Panc1 (cell line): Measurements from ENCODE around the gene NRGN. TPM values are rescaled to one million over a fixed set of nuclear protein-coding genes. Genes with fewer than 3 reads are reported as not detected.

Experiments
- ATAC-seq: fragments of 200-7000 bp; cut with Tn5 transposase; 2 replicates; pipeline ENCODE4 v1.9.1; 2020; ENCODE audit warnings: mild to moderate bottlenecking, moderate library complexity
- BruUV-seq: library from RNA; stranded (reverse); fragments of 400-500 nt; replicated peaks from 2 replicates; lab custom pipeline; 2021; lab: Mats Ljungman, UMichigan
- CTCF ChIA-PET: fragments of 300-600 bp; sonication (Branson Sonifier 250); formaldehyde crosslinking; loops from one replicate; lab custom pipeline; 2022; ENCODE audit warnings: antibody characterized with exemption; lab: Charles Lee
- POLR2A ChIA-PET: fragments of 300-600 bp; sonication (Branson Sonifier 250); formaldehyde crosslinking; loops from one replicate; lab custom pipeline; 2022; ENCODE audit warnings: antibody characterized with exemption; lab: Charles Lee
- DNase-seq: peaks from one replicate; pipeline ENCODE4 v3.0.0-alpha.2; 2010; ENCODE audit warnings: low read depth, low spot score
- H3K27ac ChIP-seq: 2 replicates; pipeline ENCODE4 v1.5.1; 2011; ENCODE audit warnings: mild to moderate bottlenecking, low read length, inconsistent platforms
- H3K27me3 ChIP-seq: fragments of 200-500 bp; sonication (Bioruptor generic); 2 replicates; pipeline ENCODE4 v1.6.0; 2014; ENCODE audit warnings: low read length, inconsistent platforms; ENCODE audit not compliant: control insufficient read depth, insufficient read depth
- H3K36me3 ChIP-seq: fragments of 200-500 bp; sonication (Bioruptor generic); 2 replicates; pipeline ENCODE4 v1.5.1; 2014; ENCODE audit warnings: inconsistent platforms, mild to moderate bottlenecking, low read length, moderate library complexity; ENCODE audit not compliant: control insufficient read depth, insufficient read depth
- H3K4me1 ChIP-seq: 2 replicates; pipeline ENCODE4 v1.5.1; 2011; ENCODE audit warnings: inconsistent platforms, mild to moderate bottlenecking, low read length, moderate library complexity; ENCODE audit not compliant: control insufficient read depth, insufficient read depth
- H3K4me3 ChIP-seq, 2 experiments: 2 replicates each; pipeline ENCODE4 v1.5.1; 2011 to 2012; ENCODE audit warnings: low read depth in 2 of 2, low read length in 2 of 2, mild to moderate bottlenecking in 2 of 2, inconsistent platforms in 1 of 2, moderate library complexity in 1 of 2
- H3K9me3 ChIP-seq: fragments of 200-500 bp; sonication (Bioruptor generic); 2 replicates; pipeline ENCODE4 v1.5.1; 2014; ENCODE audit warnings: low read depth, mild to moderate bottlenecking, inconsistent platforms, low read length, moderate library complexity; ENCODE audit not compliant: control insufficient read depth, insufficient read depth
- CTCF ChIP-seq: fragments of 450-650 bp; IDR thresholded peaks from 2 replicates; pipeline ENCODE4 v1.5.1; 2017; ENCODE audit warnings: mild to moderate bottlenecking
- POLR2AphosphoS5 ChIP-seq: IDR thresholded peaks from 2 replicates; pipeline ENCODE4 v1.6.1; 2012; ENCODE audit warnings: mild to moderate bottlenecking, low read depth, low read length, moderate library complexity
- REST ChIP-seq, 2 experiments: IDR thresholded peaks; 2 replicates each; pipeline ENCODE4 v1.6.1; 2011 to 2012; ENCODE audit warnings: low read depth in 2 of 2, control low read depth in 1 of 2, low read length in 1 of 2, mild to moderate bottlenecking in 1 of 2, moderate library complexity in 1 of 2; ENCODE audit not compliant: insufficient read depth in 1 of 2
- SIN3A ChIP-seq: IDR thresholded peaks from 2 replicates; pipeline ENCODE4 v1.6.1; 2012; ENCODE audit warnings: low read depth, mild to moderate bottlenecking, low read length, moderate library complexity, borderline replicate concordance; ENCODE audit not compliant: insufficient read depth
- TCF7L2 ChIP-seq: IDR thresholded peaks from 2 replicates; pipeline ENCODE4 v1.6.1; 2011; ENCODE audit warnings: mild to moderate bottlenecking, low read depth, low read length, inconsistent platforms
- in situ Hi-C: cut with HindIII; loops from 2 replicates; pipeline ENCODE4 v1.10.0; 2016; ENCODE audit warnings: low sequenced_read_pairs, low pct_unique_long_range_greater_than_20kb
- intact Hi-C: fragments of 100-400 bp; cut with micrococcal nuclease; formaldehyde crosslinking; loops from one replicate; pipeline ENCODE4 v1.10.0; 2022; ENCODE audit not compliant: unreplicated experiment
- total RNA-seq: library from RNA; stranded (reverse); gene quantifications from one replicate; pipeline ENCODE4 v1.2.1, GENCODE V29; 2021; ENCODE audit not compliant: unreplicated experiment

The NRGN gene
- total RNA-seq, 1 experiment from 2014 or later: 5.7 TPM

GRCh38 chr11:124729571-124729970, 10.2 kb upstream of the NRGN start:
- no peaks in the 10 kb centered on the region for H3K36me3 ChIP-seq
- no TSS peak for BruUV-seq
- TF ChIP-seq REST (IDR thresholded peaks at IDR 0.05; ENCODE audit: insufficient read depth in 1 of 2, low read depth in 2 of 2, low read length in 1 of 2) (no peak), SIN3A (no peak)
- H3K27me3 ChIP-seq: peaks cover 9% of the 10 kb centered on the region
- ChIA-PET CTCF (no interaction called here), POLR2A (no interaction called here)
- in situ Hi-C loops (no loop called here), intact Hi-C loops (no loop called here)
- ATAC-seq (no peak), DNase-seq (no peak)
- no peak overlapping the region for H3K27ac ChIP-seq
- no peak overlapping the region for H3K4me3 ChIP-seq
- H3K9me3 ChIP-seq: no peaks in the 10 kb centered on the region
- H3K4me1 ChIP-seq: no peaks in the 10 kb centered on the region

- Histone ChIP-seq H3K27ac (no peak overlapping the region), H3K4me1 (no peaks in the 10 kb centered on the region), H3K9me3 (no peaks in the 10 kb centered on the region), H3K27me3 (peaks cover 10% of the 10 kb centered on the region), H3K4me3 (no peak overlapping the region), H3K36me3 (no peaks in the 10 kb centered on the region)
- ChIA-PET CTCF (no interaction called here), POLR2A (no interaction called here)
- no TSS peak for BruUV-seq
- ATAC-seq (no peak), DNase-seq (no peak)
- TF ChIP-seq POLR2AphosphoS5 (no peak), TCF7L2 (no peak), CTCF (no peak), REST (IDR thresholded peaks at IDR 0.05; ENCODE audit: insufficient read depth in 1 of 2, low read depth in 2 of 2, low read length in 1 of 2) (no peak), SIN3A (no peak)
- intact Hi-C loops: no loop called here
- in situ Hi-C loops: no loop called here
These were observed 7.5 kb upstream of the NRGN start for GRCh38 chr11:124732230-124732629.
